GM12878 (cell line): ENCODE data around the gene ZPBP2. TPM values are rescaled to one million over a fixed set of nuclear protein-coding genes. Genes with fewer than 3 reads are reported as not detected.

Experiments used
- ASH2L ChIP-seq: fragments of 300-600, 200-600 bp; sonication (generic); IDR thresholded peaks from 2 replicates; pipeline ENCODE4 v1.6.1; 2017; ENCODE audit warnings: low read depth, mild to moderate bottlenecking, borderline replicate concordance
- CBX5 ChIP-seq: sonication (generic); IDR thresholded peaks from 2 replicates; pipeline ENCODE4 v1.6.1; 2016; ENCODE audit warnings: low read depth, moderate library complexity, mild to moderate bottlenecking, inconsistent platforms
- CREB1 ChIP-seq: IDR thresholded peaks from 2 replicates; pipeline ENCODE4 v1.6.1; 2012; ENCODE audit warnings: low read depth, mild to moderate bottlenecking, inconsistent platforms
- EED ChIP-seq: sonication (generic); IDR thresholded peaks from 2 replicates; pipeline ENCODE4 v1.6.1; 2016; ENCODE audit warnings: antibody characterized with exemption, low read depth
- EGR1 ChIP-seq, 2 experiments: IDR thresholded peaks; 1 replicate in 1 of 2; 2 replicates in 1 of 2; pipeline ENCODE4 v1.6.1; 2011 to 2012; ENCODE audit warnings: low read depth in 2 of 2, low read length in 2 of 2, borderline replicate concordance in 1 of 2, mild to moderate bottlenecking in 1 of 2, moderate library complexity in 1 of 2
- ESRRA ChIP-seq: IDR thresholded peaks from 2 replicates; pipeline ENCODE4 v1.6.1; 2012; ENCODE audit warnings: mild to moderate bottlenecking, low read length, improper control_type of control experiment
- ETV6 ChIP-seq, 2 experiments: fragments of 450-650 bp in 1 of 2; IDR thresholded peaks in 1 of 2; conservative IDR thresholded peaks in 1 of 2; 2 replicates each; pipeline ENCODE4 v1.6.1; 2014; ENCODE audit warnings: antibody characterized with exemption in 1 of 2, borderline replicate concordance in 1 of 2, low read depth in 1 of 2, mild to moderate bottlenecking in 1 of 2, moderate library complexity in 1 of 2
- HDAC2 ChIP-seq: fragments of 200-600 bp; sonication (generic); IDR thresholded peaks from 2 replicates; pipeline ENCODE4 v1.6.1; 2017
- HDGF ChIP-seq: fragments of 450-650 bp; IDR thresholded peaks from 2 replicates; pipeline ENCODE4 v1.6.1; 2016; ENCODE audit warnings: antibody characterized with exemption
- LARP7 ChIP-seq: fragments of 450-650 bp; IDR thresholded peaks from 2 replicates; pipeline ENCODE4 v1.6.1; 2017; ENCODE audit warnings: mild to moderate bottlenecking
- MTA3 ChIP-seq: IDR thresholded peaks from 2 replicates; pipeline ENCODE4 v1.6.1; 2012; ENCODE audit warnings: low read length, inconsistent platforms, borderline replicate concordance
- NRF1 ChIP-seq: conservative IDR thresholded peaks from 2 replicates; pipeline ENCODE4 v1.6.1; 2011; ENCODE audit warnings: mild to moderate bottlenecking, low read depth, low read length, improper control_type of control experiment
- STAT1 ChIP-seq: fragments of 450-650 bp; conservative IDR thresholded peaks from 2 replicates; pipeline ENCODE4 v1.6.1; 2014; ENCODE audit warnings: antibody characterized with exemption, mild to moderate bottlenecking
- SUPT20H ChIP-seq: IDR thresholded peaks from 2 replicates; pipeline ENCODE4 v1.6.1; 2011; ENCODE audit warnings: low read depth, mild to moderate bottlenecking, low read length, moderate library complexity, borderline replicate concordance; ENCODE audit not compliant: control insufficient read depth
- SUZ12 ChIP-seq: fragments of 200-600 bp; sonication (generic); IDR thresholded peaks from one replicate; pipeline ENCODE4 v1.6.1; 2018; ENCODE audit warnings: antibody characterized with exemption, mild to moderate bottlenecking; ENCODE audit not compliant: unreplicated experiment
- ZBED1 ChIP-seq: IDR thresholded peaks from 2 replicates; pipeline ENCODE4 v1.6.1; 2016; ENCODE audit warnings: borderline replicate concordance
- ZNF274 ChIP-seq: IDR thresholded peaks from one replicate; pipeline ENCODE4 v1.8.0; 2011; ENCODE audit not compliant: insufficient read length, insufficient read depth
- polyA plus RNA-seq, 11 experiments: library from polyadenylated mRNA; depleted of rRNA in 4 of 11; unstranded in 6 of 11; stranded (reverse) in 5 of 11; fragments of >200 nt; fragmentation: Nextera tagmentation in 4 of 11; fragmentation: Illumina TruSeq in 1 of 11; extraction: Ambion mirVana in 4 of 11; extraction: Trizol in 1 of 11; gene quantifications; 1 replicate in 1 of 11; 2 replicates in 10 of 11; pipeline versions ENCODE4 v1.2.1 to v1.2.3, GENCODE V29; 2011 to 2016; ENCODE audit warnings: inconsistent platforms in 2 of 11, missing spikeins in 2 of 11, low read depth in 1 of 11
- total RNA-seq, 4 experiments: library from RNA; depleted of rRNA in 3 of 4; stranded (reverse); fragments of >200 nt in 3 of 4; fragmentation: Illumina TruSeq in 1 of 4; extraction: Trizol in 1 of 4; gene quantifications; 2 replicates each; pipeline versions ENCODE4 v1.2.1 to v1.2.3, GENCODE V29; 2013 to 2021
- TF ChIP-seq, protein P1 (sequence below): fragments of 450-650 bp; formaldehyde crosslinking; IDR thresholded peaks from 2 replicates; pipeline ENCODE4 v1.4.0; 2020; ENCODE audit warnings: mild to moderate bottlenecking, moderate library complexity
- TF ChIP-seq, protein P2 (sequence below): fragments of 450-650 bp; IDR thresholded peaks from 2 replicates; pipeline ENCODE4 v1.6.1; 2016; ENCODE audit warnings: mild to moderate bottlenecking
- TF ChIP-seq, protein P3 (sequence below): IDR thresholded peaks from 2 replicates; pipeline ENCODE4 v1.6.1; 2011; ENCODE audit warnings: low read depth, mild to moderate bottlenecking, low read length, moderate library complexity, borderline replicate concordance; ENCODE audit errors: extremely low read depth
- TF ChIP-seq, protein P4 (sequence below): IDR thresholded peaks from 2 replicates; pipeline ENCODE4 v1.6.1; 2011; ENCODE audit warnings: mild to moderate bottlenecking, low read depth, low read length, moderate library complexity; ENCODE audit not compliant: insufficient replicate concordance
- TF ChIP-seq, protein P5 (sequence below): IDR thresholded peaks from 2 replicates; pipeline ENCODE4 v1.6.1; 2011; ENCODE audit warnings: borderline replicate concordance, low read depth, mild to moderate bottlenecking, moderate library complexity, mixed read lengths, low read length; ENCODE audit not compliant: insufficient read depth; ENCODE audit errors: extremely low read length

Gene ZPBP2
- total and polyA plus RNA-seq, 10 of the 15 experiments (the other 5 are each of a cell fraction or from before 2014, with no cell fraction given): 0.33 to 1.0 (median 0.58) TPM

DNA sequence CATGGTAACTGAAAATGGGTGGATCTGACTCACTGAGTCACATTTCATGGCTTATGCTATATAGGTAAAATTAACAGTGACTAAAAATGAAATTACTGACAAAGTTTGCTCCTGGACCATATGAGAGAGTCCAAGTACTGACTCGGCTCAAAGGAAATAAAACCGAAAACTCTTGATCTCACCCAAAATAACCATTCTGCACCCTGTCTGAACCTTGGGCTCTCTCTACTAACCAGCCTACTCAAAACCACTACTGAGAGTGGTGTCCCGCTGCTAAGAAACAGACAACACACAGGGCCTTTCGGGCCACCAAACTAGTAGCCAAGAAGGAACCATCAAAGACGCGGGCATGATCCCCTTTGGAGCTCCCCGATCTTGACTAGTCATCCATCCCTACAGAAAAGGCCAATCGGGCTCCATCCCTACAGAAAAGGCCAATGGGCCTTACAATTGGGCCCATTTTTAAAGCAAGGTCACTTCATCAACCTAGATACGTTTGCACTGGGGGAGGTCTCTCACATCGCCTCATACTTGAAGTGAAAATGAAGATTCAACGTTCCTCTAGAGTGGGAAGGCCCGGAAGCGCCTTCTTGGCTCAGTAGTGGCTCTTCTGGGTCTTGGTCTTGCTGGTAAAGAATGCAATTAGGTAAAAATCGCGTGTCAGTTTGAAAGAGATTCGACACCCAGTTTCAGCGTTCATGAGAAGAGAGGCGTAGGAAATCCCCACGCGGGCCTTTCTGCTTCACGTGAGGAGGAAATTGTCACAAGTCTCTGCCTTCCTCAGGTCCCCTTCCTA is 720 bp upstream of the ZPBP2 start (continued):
- TF ChIP-seq ASH2L (peak; percentile 88; the same call in 1 of the 2 replicates), LARP7 (no peak), SUZ12 (no peak), CBX5 (0 out of 2 replicates have a peak, but pooled peaks have one; percentile 47), ZNF274 (no peak), HDAC2 (no peak), ESRRA (no peak), NRF1 (no peak), EGR1 (IDR thresholded peaks at IDR 0.05; ENCODE audit: borderline replicate concordance in 1 of 2, low read depth in 2 of 2, low read length in 2 of 2) (no peak), ETV6 (conservative IDR thresholded peaks at IDR 0.05 in 1 of 2, IDR thresholded peaks at IDR 0.05 in 1 of 2; ENCODE audit: borderline replicate concordance in 1 of 2, low read depth in 1 of 2) (peak in 1 of 2 experiments; percentile 72; a peak in 2 of 4 replicates), STAT1 (no peak), ZBED1 (peak; percentile 88), CREB1 (peak; percentile 65; the same call in 1 of the 2 replicates), EED (peak; percentile 70), SUPT20H (no peak), MTA3 (peak; percentile 92; the same call in 1 of the 2 replicates), HDGF (peak; percentile 33; the same call in 1 of the 2 replicates)
- TF ChIP-seq, protein P1, sequence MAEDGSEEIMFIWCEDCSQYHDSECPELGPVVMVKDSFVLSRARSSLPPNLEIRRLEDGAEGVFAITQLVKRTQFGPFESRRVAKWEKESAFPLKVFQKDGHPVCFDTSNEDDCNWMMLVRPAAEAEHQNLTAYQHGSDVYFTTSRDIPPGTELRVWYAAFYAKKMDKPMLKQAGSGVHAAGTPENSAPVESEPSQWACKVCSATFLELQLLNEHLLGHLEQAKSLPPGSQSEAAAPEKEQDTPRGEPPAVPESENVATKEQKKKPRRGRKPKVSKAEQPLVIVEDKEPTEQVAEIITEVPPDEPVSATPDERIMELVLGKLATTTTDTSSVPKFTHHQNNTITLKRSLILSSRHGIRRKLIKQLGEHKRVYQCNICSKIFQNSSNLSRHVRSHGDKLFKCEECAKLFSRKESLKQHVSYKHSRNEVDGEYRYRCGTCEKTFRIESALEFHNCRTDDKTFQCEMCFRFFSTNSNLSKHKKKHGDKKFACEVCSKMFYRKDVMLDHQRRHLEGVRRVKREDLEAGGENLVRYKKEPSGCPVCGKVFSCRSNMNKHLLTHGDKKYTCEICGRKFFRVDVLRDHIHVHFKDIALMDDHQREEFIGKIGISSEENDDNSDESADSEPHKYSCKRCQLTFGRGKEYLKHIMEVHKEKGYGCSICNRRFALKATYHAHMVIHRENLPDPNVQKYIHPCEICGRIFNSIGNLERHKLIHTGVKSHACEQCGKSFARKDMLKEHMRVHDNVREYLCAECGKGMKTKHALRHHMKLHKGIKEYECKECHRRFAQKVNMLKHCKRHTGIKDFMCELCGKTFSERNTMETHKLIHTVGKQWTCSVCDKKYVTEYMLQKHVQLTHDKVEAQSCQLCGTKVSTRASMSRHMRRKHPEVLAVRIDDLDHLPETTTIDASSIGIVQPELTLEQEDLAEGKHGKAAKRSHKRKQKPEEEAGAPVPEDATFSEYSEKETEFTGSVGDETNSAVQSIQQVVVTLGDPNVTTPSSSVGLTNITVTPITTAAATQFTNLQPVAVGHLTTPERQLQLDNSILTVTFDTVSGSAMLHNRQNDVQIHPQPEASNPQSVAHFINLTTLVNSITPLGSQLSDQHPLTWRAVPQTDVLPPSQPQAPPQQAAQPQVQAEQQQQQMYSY (CRISPR knock-in tag): no peak
- TF ChIP-seq, protein P2, sequence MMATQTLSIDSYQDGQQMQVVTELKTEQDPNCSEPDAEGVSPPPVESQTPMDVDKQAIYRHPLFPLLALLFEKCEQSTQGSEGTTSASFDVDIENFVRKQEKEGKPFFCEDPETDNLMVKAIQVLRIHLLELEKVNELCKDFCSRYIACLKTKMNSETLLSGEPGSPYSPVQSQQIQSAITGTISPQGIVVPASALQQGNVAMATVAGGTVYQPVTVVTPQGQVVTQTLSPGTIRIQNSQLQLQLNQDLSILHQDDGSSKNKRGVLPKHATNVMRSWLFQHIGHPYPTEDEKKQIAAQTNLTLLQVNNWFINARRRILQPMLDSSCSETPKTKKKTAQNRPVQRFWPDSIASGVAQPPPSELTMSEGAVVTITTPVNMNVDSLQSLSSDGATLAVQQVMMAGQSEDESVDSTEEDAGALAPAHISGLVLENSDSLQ: peak; percentile 41; the same call in 1 of the 2 replicates
- TF ChIP-seq, protein P3, sequence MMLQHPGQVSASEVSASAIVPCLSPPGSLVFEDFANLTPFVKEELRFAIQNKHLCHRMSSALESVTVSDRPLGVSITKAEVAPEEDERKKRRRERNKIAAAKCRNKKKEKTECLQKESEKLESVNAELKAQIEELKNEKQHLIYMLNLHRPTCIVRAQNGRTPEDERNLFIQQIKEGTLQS: no peak
- TF ChIP-seq, protein P4, sequence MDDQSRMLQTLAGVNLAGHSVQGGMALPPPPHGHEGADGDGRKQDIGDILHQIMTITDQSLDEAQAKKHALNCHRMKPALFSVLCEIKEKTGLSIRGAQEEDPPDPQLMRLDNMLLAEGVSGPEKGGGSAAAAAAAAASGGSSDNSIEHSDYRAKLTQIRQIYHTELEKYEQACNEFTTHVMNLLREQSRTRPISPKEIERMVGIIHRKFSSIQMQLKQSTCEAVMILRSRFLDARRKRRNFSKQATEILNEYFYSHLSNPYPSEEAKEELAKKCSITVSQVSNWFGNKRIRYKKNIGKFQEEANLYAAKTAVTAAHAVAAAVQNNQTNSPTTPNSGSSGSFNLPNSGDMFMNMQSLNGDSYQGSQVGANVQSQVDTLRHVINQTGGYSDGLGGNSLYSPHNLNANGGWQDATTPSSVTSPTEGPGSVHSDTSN: no peak
- TF ChIP-seq, protein P5, sequence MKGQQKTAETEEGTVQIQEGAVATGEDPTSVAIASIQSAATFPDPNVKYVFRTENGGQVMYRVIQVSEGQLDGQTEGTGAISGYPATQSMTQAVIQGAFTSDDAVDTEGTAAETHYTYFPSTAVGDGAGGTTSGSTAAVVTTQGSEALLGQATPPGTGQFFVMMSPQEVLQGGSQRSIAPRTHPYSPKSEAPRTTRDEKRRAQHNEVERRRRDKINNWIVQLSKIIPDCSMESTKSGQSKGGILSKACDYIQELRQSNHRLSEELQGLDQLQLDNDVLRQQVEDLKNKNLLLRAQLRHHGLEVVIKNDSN: no peak
